HCT116 (cell line): ENCODE measurements around the gene SCARB1.

Experiments used
- TF ChIP-seq, protein P1 (sequence below), 3 experiments: fragments of 200-600 bp in 1 of 3; sonication (generic) in 1 of 3; IDR thresholded peaks in 2 of 3; conservative IDR thresholded peaks in 1 of 3; 2 replicates each; pipeline ENCODE4 v1.5.1; 2012 to 2017; ENCODE audit warnings: low read depth in 2 of 3, low read length in 2 of 3, antibody characterized with exemption in 1 of 3, borderline replicate concordance in 1 of 3, control low read depth in 1 of 3, mild to moderate bottlenecking in 1 of 3, mixed read lengths in 1 of 3, mixed run types in 1 of 3, moderate library complexity in 1 of 3; ENCODE audit not compliant: insufficient read depth in 1 of 3
- TF ChIP-seq, protein P2 (sequence below): IDR thresholded peaks from 2 replicates; pipeline ENCODE4 v1.6.1; 2012

DNA sequence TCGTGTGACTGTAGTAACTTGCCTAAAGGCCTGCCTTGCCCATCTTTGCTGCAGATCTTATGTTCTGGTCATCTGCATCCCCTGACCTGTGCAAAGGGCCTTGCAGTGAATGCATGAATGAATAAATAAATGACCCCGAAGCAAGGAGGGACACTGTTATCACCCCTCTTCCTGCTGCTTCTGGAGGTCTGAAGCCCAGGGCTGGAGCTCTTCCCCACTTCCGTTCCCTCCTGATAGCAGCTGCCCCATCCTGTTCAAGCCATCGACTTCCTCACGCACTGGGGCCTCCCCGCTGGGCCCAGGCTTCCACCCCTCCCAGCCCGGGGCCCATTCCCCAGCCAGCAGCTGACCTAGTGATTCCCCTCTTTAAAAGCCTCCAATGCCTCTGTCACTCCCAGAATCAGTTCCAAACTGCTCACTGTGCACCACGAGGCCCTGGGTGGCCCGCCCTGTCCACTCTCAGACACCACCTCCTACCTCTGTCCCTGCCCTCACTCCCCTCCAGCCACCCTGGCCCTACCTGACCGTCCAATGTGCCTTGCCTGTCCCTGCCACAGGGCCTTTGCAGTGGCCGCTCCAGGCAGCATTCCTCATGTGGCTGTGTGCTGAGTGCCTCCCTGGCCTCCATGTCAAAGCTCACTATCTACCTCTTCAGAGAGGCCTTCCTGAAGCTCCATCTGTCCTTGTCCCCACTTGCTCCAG, 78.6 kb downstream of the SCARB1 start:
- TF ChIP-seq, protein P1, sequence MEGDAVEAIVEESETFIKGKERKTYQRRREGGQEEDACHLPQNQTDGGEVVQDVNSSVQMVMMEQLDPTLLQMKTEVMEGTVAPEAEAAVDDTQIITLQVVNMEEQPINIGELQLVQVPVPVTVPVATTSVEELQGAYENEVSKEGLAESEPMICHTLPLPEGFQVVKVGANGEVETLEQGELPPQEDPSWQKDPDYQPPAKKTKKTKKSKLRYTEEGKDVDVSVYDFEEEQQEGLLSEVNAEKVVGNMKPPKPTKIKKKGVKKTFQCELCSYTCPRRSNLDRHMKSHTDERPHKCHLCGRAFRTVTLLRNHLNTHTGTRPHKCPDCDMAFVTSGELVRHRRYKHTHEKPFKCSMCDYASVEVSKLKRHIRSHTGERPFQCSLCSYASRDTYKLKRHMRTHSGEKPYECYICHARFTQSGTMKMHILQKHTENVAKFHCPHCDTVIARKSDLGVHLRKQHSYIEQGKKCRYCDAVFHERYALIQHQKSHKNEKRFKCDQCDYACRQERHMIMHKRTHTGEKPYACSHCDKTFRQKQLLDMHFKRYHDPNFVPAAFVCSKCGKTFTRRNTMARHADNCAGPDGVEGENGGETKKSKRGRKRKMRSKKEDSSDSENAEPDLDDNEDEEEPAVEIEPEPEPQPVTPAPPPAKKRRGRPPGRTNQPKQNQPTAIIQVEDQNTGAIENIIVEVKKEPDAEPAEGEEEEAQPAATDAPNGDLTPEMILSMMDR (IDR thresholded peaks at IDR 0.05 in 2 of 3, conservative IDR thresholded peaks at IDR 0.05 in 1 of 3; ENCODE audit: borderline replicate concordance in 1 of 3, insufficient read depth in 1 of 3, low read depth in 2 of 3, low read length in 2 of 3): no peak
- TF ChIP-seq, protein P2, sequence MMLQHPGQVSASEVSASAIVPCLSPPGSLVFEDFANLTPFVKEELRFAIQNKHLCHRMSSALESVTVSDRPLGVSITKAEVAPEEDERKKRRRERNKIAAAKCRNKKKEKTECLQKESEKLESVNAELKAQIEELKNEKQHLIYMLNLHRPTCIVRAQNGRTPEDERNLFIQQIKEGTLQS: no peak
